Caki2 (cell line): ENCODE data around the gene TYK2. TPM values are rescaled to one million over a fixed set of nuclear protein-coding genes. Genes with fewer than 3 reads are reported as not detected.

Experiments
- DNase-seq: peaks from one replicate; pipeline ENCODE4 v3.0.0-alpha.2; 2015; ENCODE audit warnings: low read depth
- in situ Hi-C: cut with HindIII; loops from 2 replicates; pipeline ENCODE4 v1.10.0; 2016; ENCODE audit warnings: low sequenced_read_pairs, low pct_unique_long_range_greater_than_20kb, mixed read lengths
- total RNA-seq: library from RNA; depleted of rRNA; stranded (reverse); fragments of >200 nt; shearing (Covaris generic); gene quantifications from 2 replicates; pipeline ENCODE4 v1.2.3, GENCODE V29; 2014; ENCODE audit warnings: low replicate concordance

TYK2 gene
- total RNA-seq, 1 experiment from 2014 or later, result 34.3 TPM

DNA sequence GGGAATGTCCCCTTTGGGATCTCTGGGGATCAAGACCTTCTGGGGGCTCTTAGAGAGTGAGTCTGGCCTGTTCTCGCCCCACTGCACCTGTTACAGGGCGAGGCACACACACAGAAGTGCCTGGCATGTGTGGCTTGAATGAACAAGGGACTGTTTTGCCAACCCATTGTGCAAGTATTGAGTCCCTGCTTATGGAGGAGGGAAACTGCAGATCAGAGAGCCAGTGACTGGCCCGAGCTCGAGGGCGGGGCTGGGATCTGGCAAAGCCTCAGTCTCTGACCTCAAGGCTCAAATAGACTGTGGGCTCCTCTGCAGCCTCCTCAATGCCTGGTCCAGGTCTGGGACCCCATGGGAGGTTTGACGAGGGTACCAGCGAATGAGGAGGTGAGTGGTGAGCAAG is 52.6 kb downstream of the TYK2 start:
- no peak for DNase-seq
- in situ Hi-C loops, result no loop called here

DNA sequence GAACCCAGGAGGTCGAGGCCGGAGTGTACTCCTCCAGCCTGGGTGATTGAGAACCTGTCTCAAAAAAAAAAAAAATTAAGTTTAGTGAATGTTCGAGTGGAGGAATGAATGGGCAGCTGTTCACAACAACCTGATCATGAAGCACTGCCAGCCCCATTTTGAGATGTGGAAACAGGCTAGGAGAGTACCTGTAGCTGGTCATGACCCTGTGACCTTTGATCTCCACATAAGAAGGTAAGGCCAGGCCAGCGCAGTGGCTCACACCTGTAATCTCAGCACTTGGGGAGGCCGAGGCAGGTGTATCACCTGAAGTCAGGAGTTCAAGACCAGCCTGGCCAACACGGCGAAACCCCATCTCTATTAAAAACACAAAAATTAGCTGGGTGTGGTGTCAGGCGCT is 54.6 kb downstream of the TYK2 start:
- in situ Hi-C loops, result no loop called here
- no peak for DNase-seq

DNA sequence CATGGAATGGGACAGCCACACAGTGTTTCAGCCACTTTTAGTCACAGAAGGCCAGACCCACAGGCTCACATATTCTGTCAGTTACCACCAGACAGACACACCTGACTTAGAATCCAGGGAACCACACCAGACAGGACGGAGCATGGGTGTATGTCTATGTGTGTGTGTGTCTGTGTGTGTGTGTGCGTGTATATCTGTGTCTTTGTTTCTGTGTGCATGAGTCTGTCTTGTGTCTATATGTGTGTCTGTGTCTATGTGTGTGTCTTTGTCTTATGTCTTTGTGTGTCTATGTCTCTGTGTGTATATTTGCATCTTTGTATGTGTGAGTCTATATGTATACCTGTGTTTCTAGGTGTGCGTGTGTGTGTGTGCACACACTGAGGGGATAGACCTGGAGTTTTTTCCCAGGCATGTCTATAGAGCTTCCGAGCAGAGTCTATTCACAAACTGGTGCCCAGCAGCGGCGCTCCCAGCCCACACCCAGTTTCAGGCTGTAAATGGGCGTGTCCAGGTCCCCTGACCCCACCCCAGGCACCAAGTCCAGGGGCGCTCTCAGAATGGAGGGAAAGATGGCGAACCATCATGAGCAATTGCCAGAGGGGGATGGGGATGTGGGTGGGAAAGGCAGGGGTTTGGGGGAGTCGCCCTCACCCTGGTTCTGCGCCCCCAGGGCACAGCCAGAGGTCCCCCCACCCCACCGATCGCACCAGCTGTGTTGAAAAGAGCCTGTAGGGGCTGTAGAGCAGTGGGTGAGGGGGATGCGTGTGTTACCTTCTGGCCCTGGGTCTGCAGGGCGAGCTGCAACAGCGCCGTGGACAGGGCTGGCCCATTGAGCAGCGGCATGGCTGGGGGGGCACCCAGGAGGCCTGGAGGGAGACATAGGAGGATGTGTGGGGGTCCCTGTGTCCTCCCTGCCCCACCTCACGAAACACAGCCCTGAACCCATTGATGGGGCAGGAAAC is 58.2 kb downstream of the TYK2 start:
- DNase-seq, result no peak
- in situ Hi-C loops, result no loop called here

DNA sequence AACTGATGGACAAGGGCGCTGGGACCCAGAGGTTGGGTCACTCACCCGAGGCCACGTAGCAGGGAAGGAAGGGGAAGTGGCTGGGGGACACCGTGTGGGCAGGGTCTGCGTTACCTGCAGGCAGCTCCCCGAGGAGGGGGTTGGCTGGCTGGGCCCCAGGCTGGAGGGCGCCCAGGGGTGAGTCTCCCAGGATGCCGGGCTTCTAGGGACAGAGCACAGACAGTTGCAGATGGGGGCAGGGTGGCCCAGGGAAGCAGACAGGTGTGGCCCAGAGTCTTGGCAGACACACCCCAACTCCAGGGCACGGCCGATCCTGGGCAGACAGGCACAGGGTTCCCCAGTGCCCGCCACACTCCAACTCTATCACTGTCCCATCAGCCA is 59.0 kb downstream of the TYK2 start:
- DNase-seq, result no peak
- in situ Hi-C loops, result no loop called here

DNA sequence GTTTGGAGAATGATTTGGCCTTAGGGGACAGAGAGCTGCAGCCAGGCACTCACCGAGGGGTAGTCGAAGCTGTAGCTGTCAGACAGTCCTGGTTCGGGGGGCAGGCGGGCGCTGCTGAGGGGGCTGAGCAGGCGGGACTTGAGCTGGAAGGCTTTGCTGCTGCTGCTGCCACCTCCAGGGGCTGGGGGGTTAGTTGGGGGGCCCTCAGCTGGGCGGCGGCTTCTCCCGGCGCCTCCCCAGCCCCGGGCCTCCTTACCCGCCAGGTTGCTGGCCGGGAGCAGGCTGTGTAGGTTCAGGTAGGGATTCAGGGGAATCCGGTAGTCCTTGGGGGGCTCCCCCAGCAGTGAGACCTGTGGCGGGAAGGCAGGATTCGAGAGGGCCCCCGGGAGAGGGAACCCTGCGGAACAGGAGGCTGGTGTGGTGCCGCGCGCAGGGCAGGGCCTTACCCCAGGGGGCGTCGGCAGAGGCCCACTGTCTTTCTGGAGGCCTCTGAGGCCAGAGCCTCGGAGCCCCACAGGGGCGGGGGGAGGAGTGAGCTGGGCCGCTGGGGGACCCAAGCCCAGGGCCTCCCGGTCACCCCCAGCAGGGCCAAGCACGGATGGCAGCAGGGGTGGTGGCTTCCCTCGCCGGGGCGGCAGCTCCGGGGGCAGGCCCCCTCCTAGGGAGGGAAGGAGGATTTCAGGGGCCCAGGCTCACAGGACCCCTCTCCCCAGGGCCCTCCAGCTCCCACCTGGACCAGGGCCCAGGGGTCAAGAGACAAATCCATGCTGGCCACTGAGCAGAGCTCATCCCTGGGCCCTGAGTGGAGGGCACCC is 59.6 kb downstream of the TYK2 start:
- in situ Hi-C loops, result no loop called here
- no peak for DNase-seq

DNA sequence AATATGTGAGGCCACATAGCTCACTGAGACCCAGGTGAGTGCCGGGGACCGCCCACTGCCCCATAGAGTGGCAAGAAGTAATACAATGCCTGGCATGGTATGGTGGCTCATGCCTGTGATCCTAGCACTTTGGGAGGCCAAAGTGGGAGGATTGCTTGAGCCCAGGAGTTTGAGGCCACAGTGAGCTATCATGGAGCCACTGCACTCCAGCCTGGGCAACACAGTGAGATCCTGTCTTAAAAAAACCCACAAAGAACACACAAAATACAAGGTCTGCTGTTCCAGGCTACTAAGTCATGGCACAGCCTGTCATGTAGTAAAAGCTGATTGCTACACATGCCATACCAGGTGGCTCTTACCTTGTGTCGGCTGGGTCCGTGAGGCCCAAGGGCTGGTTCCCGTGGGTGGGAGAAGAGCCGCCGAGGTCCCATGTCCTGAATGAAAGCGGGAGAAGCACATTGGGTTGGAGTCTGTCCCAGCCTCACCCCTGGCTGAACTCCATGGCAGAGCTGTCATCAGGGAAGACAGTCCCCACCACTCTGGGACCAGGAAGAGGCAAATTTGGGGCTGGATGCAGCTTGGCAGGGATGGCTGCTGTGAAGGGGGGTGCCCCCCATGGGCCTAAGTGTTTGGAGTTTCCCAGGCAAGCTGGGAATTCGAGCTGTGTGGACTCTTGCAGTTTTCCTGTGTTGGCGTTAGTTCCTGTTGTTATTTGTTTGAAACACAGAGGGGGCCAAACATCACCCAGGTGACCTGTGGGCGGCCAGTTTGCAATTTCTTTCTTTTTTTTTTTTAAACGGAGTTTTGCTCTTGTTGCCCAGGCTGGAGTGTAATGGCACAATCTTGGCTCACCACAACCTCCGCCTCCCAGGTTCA is 61.3 kb downstream of the TYK2 start:
- DNase-seq, result no peak
- in situ Hi-C loops, result no loop called here

DNA sequence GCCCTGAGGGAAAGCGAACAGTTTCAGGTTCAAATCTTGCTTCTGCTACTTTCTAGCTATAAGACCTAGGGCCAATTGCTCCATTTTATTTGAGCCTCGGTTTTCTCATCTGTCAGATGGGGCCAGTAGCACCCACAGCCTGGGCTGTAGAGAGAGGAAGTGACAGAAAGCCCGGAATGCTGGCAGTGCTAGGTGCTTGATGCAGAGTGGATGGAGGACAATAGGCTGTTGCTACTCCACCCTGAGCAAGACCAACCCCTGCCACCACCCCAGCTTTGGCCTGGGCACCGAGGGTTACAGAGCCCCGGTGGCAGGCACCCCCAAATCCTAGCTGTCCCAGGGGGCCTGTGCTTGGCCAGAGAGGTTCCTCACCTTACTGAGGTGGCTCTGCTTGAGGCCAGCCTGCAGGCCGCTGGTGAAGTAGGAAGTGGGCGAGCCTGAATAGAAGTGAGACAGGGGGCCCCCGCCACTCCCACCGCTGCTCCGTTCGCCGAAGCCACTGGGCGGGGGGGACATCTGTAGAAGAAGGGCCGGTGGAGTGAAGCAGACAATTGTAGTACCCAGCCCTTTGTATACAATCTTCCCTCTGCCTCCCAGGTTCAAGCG is 62.4 kb downstream of the TYK2 start:
- in situ Hi-C loops, result no loop called here
- no peak for DNase-seq

DNA sequence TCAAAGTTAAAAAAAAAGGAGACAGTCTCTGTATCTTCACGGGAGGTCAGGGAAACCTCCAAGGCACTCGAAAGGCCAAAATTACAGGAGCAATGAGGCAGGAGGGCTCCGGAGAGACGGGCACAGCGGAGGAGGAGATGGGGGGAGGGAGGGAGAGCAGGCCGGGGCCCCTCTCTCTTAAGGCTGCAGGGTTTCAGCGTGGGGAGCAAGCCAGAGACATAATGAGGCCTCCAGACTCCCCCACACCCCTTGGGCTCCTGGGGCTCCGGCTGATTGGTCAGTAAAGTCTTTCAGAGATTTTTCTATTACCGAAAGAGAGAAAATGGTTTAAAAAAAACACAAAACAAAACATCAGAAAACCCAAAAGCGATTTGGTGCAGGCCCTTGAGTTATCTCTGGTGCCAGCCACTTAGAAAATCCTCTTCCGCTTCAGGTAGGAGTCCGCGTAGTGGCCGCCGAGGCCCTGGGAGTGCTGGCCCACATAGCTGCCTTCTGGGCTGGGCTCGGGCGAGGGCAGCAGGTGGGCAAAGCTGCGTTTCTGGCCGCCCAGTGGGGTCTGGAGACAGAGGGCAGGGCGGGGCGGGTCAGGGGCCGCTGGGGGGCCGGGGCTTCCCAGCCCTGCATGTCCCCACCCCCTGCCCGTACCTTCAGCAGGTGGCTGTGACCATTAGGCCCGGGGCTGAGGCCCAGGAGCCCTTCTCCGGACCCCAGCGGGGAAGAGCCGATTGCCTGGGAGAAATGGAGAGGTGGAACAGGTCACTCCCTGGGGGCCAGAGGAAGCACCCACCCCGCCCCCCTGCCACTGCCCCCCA is 63.1 kb downstream of the TYK2 start:
- in situ Hi-C loops, result no loop called here
- DNase-seq, result no peak

DNA sequence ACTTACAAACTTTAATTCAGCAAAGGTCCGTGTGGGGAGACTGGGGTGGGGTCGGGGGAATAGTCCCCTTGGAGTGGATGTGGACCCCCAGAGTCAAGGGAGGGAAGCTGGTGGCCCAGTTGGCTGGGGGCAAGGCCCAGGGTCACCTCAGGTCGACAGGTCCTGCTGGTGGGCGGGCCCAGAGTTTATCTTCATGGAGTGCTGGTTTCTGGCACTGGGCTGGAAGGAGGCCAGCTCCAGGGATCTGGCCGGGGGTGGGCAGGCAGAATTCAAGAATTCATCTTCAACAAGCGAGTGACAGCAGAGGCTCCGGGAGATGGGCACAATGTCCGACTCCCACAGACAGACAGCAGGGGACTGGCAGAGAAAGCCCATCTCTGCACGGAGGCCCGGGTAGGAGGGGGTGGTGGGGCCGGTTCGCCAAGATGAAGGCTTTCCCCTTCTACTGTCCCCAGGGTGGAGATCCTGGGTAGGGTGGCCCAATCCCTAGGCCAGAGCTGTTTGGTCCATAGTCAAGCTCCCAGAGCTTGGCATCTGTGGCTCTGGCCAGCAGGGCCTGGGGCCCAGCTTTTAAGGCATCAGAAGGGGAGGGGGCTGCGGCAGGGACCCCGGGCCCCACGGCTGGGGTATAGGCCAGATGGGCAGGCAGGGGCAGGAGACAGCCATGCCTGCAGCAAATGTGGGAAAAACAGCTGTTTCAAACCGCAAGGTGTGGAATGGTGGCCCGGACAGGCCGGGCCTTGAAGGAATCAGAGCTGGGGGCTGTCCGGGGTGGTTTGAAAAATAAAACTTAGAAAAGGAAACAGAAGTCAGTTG is 63.9 kb downstream of the TYK2 start:
- in situ Hi-C loops, result no loop called here
- DNase-seq, result no peak

DNA sequence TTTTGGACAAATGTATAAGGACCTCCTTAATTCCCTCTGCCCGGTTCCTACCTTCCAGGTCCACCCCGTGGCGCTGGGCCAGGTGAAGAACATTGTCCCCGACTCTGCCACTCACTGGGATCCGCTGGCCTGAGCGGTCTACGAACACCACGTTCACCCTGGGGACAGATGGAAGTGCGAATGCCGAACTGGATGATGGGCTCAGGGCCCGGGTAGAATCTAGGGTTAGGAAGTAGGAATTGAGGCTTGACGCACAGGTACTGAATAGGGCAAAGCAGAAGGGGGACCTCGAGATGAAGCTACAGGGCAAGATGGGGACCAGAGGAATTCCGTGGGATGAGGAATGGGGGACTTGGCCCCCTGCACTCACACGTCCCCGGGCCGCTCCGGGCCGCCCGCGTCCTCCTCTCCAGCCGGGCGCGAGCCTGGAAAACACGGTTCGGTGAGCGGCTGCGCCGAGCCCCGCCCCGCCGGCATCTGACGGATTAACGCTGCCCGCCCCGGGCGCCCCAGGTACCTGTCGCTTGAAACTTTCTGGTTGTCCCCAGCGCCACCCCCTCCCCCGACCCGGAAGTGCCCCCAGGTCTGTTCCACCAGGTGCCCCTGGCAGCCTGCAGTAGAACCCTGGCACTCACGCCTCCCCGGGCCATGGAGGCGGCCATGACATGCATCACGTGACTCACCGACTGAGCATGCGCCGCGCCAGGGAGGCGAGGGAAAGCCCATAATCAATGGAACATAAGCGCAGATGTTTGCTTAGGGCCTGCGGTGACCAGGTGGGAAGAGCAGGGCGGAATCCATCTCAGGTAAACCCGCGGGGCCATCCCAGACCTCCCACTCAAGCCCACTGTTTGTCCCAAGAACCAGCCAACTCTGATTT is 64.8 kb downstream of the TYK2 start, which contains the start of gene FDX2:
FDX2 (minus strand) TSS at position 681 of the 880 bp plus-strand sequence; CDS start at position 662, 19 bp downstream.
- in situ Hi-C loops, result no loop called here
- peak; percentile 53 for DNase-seq

DNA sequence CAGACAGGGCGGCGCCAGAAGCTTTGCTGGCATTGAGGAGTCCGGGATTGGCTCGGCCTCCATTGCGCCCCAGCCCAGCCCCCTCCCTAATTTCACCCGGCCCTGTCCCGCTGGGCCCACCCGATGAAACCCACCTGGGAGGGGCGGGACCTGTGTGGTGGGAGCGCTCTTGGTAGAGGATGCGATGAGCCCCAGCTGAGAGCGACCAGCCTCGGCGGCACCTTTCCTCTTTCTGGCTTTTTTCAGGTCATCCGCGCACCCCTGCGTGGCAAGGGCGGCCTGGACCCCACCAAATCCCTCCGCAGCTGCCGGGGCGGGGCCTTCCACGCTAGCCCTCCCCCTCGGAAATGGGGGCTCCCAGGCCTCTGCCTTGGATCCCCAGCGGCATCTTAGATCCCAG is 70.9 kb downstream of the TYK2 start, which contains the start of gene ZGLP1:
ZGLP1 (minus strand) TSS at position 393 of the 400 bp plus-strand sequence.
- no peak for DNase-seq
- in situ Hi-C loops, result no loop called here

DNA sequence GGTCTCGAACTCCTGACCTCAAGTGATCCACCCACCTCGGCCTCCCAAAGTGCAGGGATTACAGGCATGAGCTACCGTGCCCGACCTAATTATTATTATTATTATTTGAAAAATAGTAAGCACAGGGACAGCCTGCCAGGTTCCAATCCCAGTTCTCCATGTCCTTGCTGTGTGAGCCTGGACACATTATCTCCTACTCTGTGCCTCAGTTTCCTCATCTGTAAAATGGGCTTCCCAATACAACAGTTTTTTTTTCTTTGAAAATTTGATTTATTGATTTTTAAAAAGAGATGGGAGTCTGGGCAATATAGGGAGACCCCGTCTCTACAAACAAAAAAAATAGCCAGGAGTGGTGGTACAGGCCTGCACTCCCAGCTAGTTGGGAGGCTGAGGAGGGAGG is 74.0 kb downstream of the TYK2 start:
- in situ Hi-C loops, result no loop called here
- no peak for DNase-seq

DNA sequence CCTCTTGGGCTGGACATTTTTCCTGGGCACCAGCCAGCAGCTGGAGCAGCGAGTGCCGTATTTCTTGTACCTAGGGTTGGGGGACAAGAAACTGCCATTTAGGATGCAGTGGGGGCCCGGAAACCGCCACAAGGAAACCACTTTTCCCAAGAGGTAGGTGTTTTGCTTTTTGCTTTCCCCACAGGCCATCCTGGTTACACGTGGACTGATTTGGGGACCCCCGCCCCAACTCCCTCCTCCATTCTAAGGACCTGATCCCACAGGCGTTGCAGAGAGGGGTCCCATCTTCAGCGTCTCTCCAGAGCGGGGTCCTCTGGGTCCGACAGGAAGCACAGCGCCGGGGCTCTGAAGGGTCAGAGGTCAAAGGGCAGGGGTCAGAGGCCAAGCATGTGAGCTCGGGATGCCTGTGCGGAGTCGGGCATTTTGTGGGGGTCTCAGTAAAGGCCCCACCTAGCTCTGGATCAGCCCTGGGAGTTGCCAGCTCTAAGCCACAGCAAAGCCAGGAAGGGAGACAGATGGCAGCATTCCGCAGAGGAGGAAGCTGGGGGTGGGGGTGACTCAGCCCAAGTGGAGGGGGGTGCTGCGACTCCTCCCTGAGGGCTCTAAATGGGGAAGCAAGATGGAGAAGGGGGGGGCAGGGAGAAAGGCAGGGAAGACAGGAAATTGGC is 75.1 kb downstream of the TYK2 start:
- in situ Hi-C loops, result no loop called here

More for the DNA sequence above, 75.1 kb downstream of the TYK2 start:
- DNase-seq, result no peak
